B cell (primary cell): ENCODE results near the gene SCN2B. TPM values are rescaled to one million over a fixed set of nuclear protein-coding genes. Genes with fewer than 3 reads are reported as not detected.

Source experiments
- ATAC-seq: fragments of 200-7000 bp; cut with Tn5 transposase; one replicate; pipeline ENCODE4 v1.10.0; 2021; ENCODE audit warnings: low read depth, mild to moderate bottlenecking, moderate number of reproducible peaks, moderate library complexity
- CTCF ChIA-PET: fragments of 350-600 bp; sonication (Branson Sonifier 250); formaldehyde crosslinking; loops from one replicate; lab custom pipeline; 2021; ENCODE audit warnings: antibody characterized with exemption, inconsistent platforms; lab: Charles Lee
- POLR2A ChIA-PET: fragments of 350-600 bp; sonication (Branson Sonifier 250); formaldehyde crosslinking; loops from one replicate; lab custom pipeline; 2021; ENCODE audit warnings: antibody characterized with exemption; lab: Charles Lee
- DNase-seq: peaks from one replicate; pipeline ENCODE4 v3.0.0; 2013
- H2AFZ ChIP-seq: 2 replicates; pipeline ENCODE4 v1.6.1; 2012; ENCODE audit warnings: mild to moderate bottlenecking, low read depth, low read length; ENCODE audit not compliant: insufficient read depth, poor library complexity, severe bottlenecking
- H3K27ac ChIP-seq, 2 donors: 1 replicate in 1 of 2; 2 replicates in 1 of 2; pipeline ENCODE4 v1.5.1; 2012 to 2013; ENCODE audit warnings: low read length in 2 of 2, mild to moderate bottlenecking in 2 of 2, moderate library complexity in 1 of 2
- H3K27me3 ChIP-seq, 4 experiments: fragments of 200-600 bp in 1 of 4; sonication (generic) in 1 of 4; replicated peaks in 1 of 4; 1 replicate in 2 of 4; 2 replicates in 2 of 4; pipeline versions ENCODE4 v1.6.1 to v1.7.0; 2013 to 2016; ENCODE audit warnings: low read length in 3 of 4, mild to moderate bottlenecking in 2 of 4, mixed read lengths in 1 of 4, moderate library complexity in 1 of 4; ENCODE audit not compliant: insufficient read depth in 4 of 4, control insufficient read depth in 3 of 4; ENCODE audit errors: control extremely low read depth in 1 of 4
- H3K36me3 ChIP-seq, 2 experiments: replicated peaks in 1 of 2; 1 replicate in 1 of 2; 2 replicates in 1 of 2; pipeline versions ENCODE4 v1.6.1 to v1.7.1; 2013; ENCODE audit warnings: low read length in 1 of 2; ENCODE audit not compliant: insufficient read depth in 2 of 2, control insufficient read depth in 1 of 2; ENCODE audit errors: control extremely low read depth in 1 of 2, extremely low read depth in 1 of 2
- H3K4me1 ChIP-seq, 2 donors: fragments of 200-600 bp in 1 of 2; sonication (generic) in 1 of 2; 1 replicate in 1 of 2; 2 replicates in 1 of 2; pipeline versions ENCODE4 v1.5.1 to v1.6.1; 2013 to 2017; ENCODE audit warnings: low read length in 2 of 2; ENCODE audit not compliant: control insufficient read depth in 2 of 2, insufficient read depth in 2 of 2
- H3K4me2 ChIP-seq: replicated peaks from 2 replicates; pipeline ENCODE3; 2012; ENCODE audit warnings: mild to moderate bottlenecking, low read depth, low read length; ENCODE audit not compliant: poor library complexity, severe bottlenecking
- H3K4me3 ChIP-seq, 5 experiments: fragments of 200-600 bp in 1 of 5; sonication (generic) in 1 of 5; 1 replicate in 3 of 5; 2 replicates in 2 of 5; pipeline versions ENCODE4 v1.5.1 to v1.7.0; 2011 to 2016; ENCODE audit warnings: low read length in 4 of 5, mild to moderate bottlenecking in 4 of 5, low read depth in 2 of 5, control low read depth in 1 of 5, moderate library complexity in 1 of 5; ENCODE audit not compliant: insufficient read depth in 1 of 5; ENCODE audit errors: control extremely low read depth in 1 of 5, extremely low read depth in 1 of 5
- H3K79me2 ChIP-seq: fragments of 200-600 bp; sonication (generic); one replicate; pipeline ENCODE4 v1.6.0; 2016; ENCODE audit warnings: low read length; ENCODE audit not compliant: control insufficient read depth, insufficient read depth
- H3K9ac ChIP-seq: fragments of 200-600 bp; sonication (generic); 2 replicates; pipeline ENCODE4 v1.6.1; 2017; ENCODE audit warnings: mild to moderate bottlenecking, low read length, moderate library complexity
- H3K9me3 ChIP-seq, 3 donors: one replicate each; pipeline versions ENCODE4 v1.6.1 to v1.7.1; 2013; ENCODE audit warnings: low read length in 2 of 3; ENCODE audit not compliant: control insufficient read depth in 2 of 3, insufficient read depth in 1 of 3; ENCODE audit errors: control extremely low read depth in 1 of 3
- H4K20me1 ChIP-seq: 2 replicates; pipeline ENCODE4 v1.6.0; 2012; ENCODE audit warnings: mild to moderate bottlenecking, low read length; ENCODE audit not compliant: insufficient read depth, control insufficient read depth, poor library complexity, severe bottlenecking
- H3K27ac Mint-ChIP-seq: one replicate; pipeline ENCODE4 v1.8.0; 2021; ENCODE audit warnings: mixed read lengths
- H3K27me3 Mint-ChIP-seq: one replicate; pipeline ENCODE4 v1.8.0; 2021; ENCODE audit warnings: mixed read lengths
- H3K4me1 Mint-ChIP-seq: one replicate; pipeline ENCODE4 v1.8.0; 2021; ENCODE audit warnings: mixed read lengths
- H3K4me3 Mint-ChIP-seq: one replicate; pipeline ENCODE4 v1.8.0; 2021; ENCODE audit warnings: mixed read lengths
- H3K9me3 Mint-ChIP-seq: one replicate; pipeline ENCODE4 v1.8.0; 2022; ENCODE audit warnings: mixed read lengths; ENCODE audit not compliant: insufficient read depth
- EZH2 ChIP-seq: IDR thresholded peaks from 2 replicates; pipeline ENCODE4 v1.6.1; 2012; ENCODE audit warnings: borderline replicate concordance, low read depth, mild to moderate bottlenecking, moderate library complexity, low read length; ENCODE audit not compliant: insufficient read depth, poor library complexity, severe bottlenecking
- WGBS: methylation state at CpG from one replicate; pipeline ENCODE4 v1.1.5; 2013; ENCODE audit warnings: missing lambda C conversion rate; ENCODE audit not compliant: insufficient coverage; 5-methylcytosine and 5-hydroxymethylcytosine counted together
- intact Hi-C: fragments of 100-400 bp; cut with micrococcal nuclease; formaldehyde crosslinking; loops from one replicate; pipeline ENCODE4 v1.10.0; 2022
- polyA plus RNA-seq: library from polyadenylated mRNA; depleted of rRNA; stranded (reverse); fragments of >200 nt; gene quantifications from 2 replicates; pipeline ENCODE4 v1.2.3, GENCODE V29; 2012
- total RNA-seq, 2 donors: library from RNA; stranded (reverse); fragments of 120-200 nt in 1 of 2; gene quantifications; 1 replicate in 1 of 2; 2 replicates in 1 of 2; pipeline versions ENCODE4 v1.2.3 to v1.2.4, GENCODE V29; 2013 to 2022
- TF ChIP-seq, protein P1 (sequence below): fragments of 200-600 bp; IDR thresholded peaks from one replicate; pipeline ENCODE4 v1.8.0; 2022; ENCODE audit warnings: antibody characterized with exemption, mild to moderate bottlenecking

SCN2B gene
- total and polyA plus RNA-seq, 2 donors (not counting 1 experiment from before 2014, with no cell fraction given) = not detected

DNA sequence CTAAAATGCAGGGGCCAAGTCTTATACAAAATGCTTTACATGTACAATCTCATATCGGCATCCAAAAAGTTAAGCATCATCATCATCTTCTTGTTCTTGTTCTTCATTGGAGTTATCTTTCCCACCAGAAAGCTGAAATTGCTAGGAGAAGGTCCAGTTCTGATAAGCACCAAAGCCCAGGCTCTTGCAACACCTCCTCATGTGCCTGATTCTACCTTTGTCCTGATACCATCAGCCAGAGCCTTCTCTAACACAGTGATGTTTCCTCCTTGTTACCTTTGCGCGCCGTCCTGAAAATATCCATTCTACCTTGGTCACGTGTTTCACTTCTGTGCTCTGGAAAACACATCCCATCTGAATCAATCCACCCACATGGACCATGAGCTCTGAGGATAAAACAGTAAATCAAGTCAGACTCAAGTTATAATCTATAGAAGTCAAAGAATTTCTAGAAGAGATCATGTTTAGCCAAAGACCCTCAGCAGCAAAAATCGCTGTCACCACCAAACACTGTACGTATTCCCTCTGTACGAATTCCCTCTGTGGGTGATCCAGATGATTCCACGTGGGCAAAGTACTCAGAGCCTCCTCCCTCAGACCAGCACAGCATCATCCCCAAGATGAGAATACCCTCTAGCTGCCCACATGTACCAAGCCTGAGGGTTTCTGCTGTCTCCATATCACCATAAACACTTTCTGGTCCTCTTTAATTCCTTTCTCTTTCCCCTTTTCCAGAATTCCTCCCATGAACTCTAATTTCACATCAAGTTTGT lies 29.4 kb upstream of the SCN2B start:
- CTCF ChIA-PET = interaction anchor here (1.3 kb wide), 1 partner anchor 259 kb away, joined by 3 read pairs; no protein-coding TSS in a partner anchor
- intact Hi-C loops = loop anchor here (5.0 kb wide), 1 partner anchor 37 kb away; no protein-coding TSS in a partner anchor
- Histone ChIP-seq H2AFZ (no peak overlapping the region), H3K27me3 (peaks cover 0 to 2% (median 0%) of the 10 kb centered on the region in 4 experiments), H3K4me2 (peak overlapping the region; percentile 13), H4K20me1 (no peaks in the 10 kb centered on the region), H3K9me3 (no peaks in the 10 kb centered on the region), H3K27ac (no peak overlapping the region), H3K4me3 (no peak overlapping the region), H3K9ac (no peak overlapping the region), H3K36me3 (no peaks in the 10 kb centered on the region), H3K79me2 (no peaks in the 10 kb centered on the region), H3K4me1 (peaks cover 10 to 11% of the 10 kb centered on the region in 2 donors)
- POLR2A ChIA-PET = interaction anchor here (0.6 kb wide), 1 partner anchor 230 kb away, joined by 4 read pairs; no protein-coding TSS in a partner anchor
- Mint-ChIP-seq H3K9me3 (no peaks in the 10 kb centered on the region), H3K27ac (no peak overlapping the region), H3K4me1 (peaks cover 11% of the 10 kb centered on the region), H3K27me3 (peaks cover 28% of the 10 kb centered on the region), H3K4me3 (no peak overlapping the region)
- DNase-seq (no peak), ATAC-seq (no peak)
- 93% methylated on average over 9 of the region's 9 CpGs for WGBS
- no peak for TF ChIP-seq EZH2
- TF ChIP-seq, protein P1, sequence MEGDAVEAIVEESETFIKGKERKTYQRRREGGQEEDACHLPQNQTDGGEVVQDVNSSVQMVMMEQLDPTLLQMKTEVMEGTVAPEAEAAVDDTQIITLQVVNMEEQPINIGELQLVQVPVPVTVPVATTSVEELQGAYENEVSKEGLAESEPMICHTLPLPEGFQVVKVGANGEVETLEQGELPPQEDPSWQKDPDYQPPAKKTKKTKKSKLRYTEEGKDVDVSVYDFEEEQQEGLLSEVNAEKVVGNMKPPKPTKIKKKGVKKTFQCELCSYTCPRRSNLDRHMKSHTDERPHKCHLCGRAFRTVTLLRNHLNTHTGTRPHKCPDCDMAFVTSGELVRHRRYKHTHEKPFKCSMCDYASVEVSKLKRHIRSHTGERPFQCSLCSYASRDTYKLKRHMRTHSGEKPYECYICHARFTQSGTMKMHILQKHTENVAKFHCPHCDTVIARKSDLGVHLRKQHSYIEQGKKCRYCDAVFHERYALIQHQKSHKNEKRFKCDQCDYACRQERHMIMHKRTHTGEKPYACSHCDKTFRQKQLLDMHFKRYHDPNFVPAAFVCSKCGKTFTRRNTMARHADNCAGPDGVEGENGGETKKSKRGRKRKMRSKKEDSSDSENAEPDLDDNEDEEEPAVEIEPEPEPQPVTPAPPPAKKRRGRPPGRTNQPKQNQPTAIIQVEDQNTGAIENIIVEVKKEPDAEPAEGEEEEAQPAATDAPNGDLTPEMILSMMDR = no peak
